Immature natural killer cell (primary cell): ENCODE measurements around the gene SESN3. TPM values are rescaled to one million over a fixed set of nuclear protein-coding genes. Genes with fewer than 3 reads are reported as not detected.

ENCODE experiments used
- DNase-seq, 3 donors: peaks; one replicate each; pipeline ENCODE4 v3.0.0; 2022; ENCODE audit warnings: mixed read lengths in 1 of 3
- H3K27ac Mint-ChIP-seq, 6 donors: one replicate each; pipeline ENCODE4 v1.8.0; 2020; ENCODE audit warnings: mixed read lengths in 6 of 6, mild to moderate bottlenecking in 5 of 6, inconsistent platforms in 4 of 6, moderate library complexity in 3 of 6
- H3K27me3 Mint-ChIP-seq, 3 donors: one replicate each; pipeline ENCODE4 v1.8.0; 2020 to 2021; ENCODE audit warnings: low read depth in 3 of 3, mild to moderate bottlenecking in 3 of 3, mixed read lengths in 3 of 3, moderate library complexity in 3 of 3, inconsistent platforms in 1 of 3
- H3K36me3 Mint-ChIP-seq, 3 donors: one replicate each; pipeline ENCODE4 v1.8.0; 2020; ENCODE audit warnings: mixed read lengths in 3 of 3, inconsistent platforms in 2 of 3, mild to moderate bottlenecking in 2 of 3
- H3K4me1 Mint-ChIP-seq, 2 donors: one replicate each; pipeline ENCODE4 v1.8.0; 2020; ENCODE audit warnings: inconsistent platforms in 2 of 2, mild to moderate bottlenecking in 2 of 2, mixed read lengths in 2 of 2, moderate library complexity in 1 of 2
- H3K4me3 Mint-ChIP-seq, 5 donors: one replicate each; pipeline ENCODE4 v1.8.0; 2020; ENCODE audit warnings: mild to moderate bottlenecking in 5 of 5, mixed read lengths in 5 of 5, inconsistent platforms in 3 of 5, moderate library complexity in 3 of 5
- H3K9me3 Mint-ChIP-seq, 6 donors: one replicate each; pipeline ENCODE4 v1.8.0; 2020; ENCODE audit warnings: mild to moderate bottlenecking in 6 of 6, mixed read lengths in 6 of 6, inconsistent platforms in 4 of 6, moderate library complexity in 3 of 6
- polyA plus RNA-seq, 3 donors: library from polyadenylated mRNA; unstranded; fragments of 300-500 nt; fragmentation: Illumina TruSeq; gene quantifications; one replicate each; pipeline ENCODE4 v1.2.3, GENCODE V29; 2021

The SESN3 gene
- polyA plus RNA-seq, 3 donors from 2014 or later, result 0.29 to 0.45 (median 0.33) TPM

- peaks cover 0 to 2% (median 0%) of the 10 kb centered on the region in 3 donors for H3K27me3 Mint-ChIP-seq
- DNase-seq, result no peak
- no peak overlapping the region for H3K27ac Mint-ChIP-seq
- peaks cover 0 to 2% of the 10 kb centered on the region in 2 donors for H3K4me1 Mint-ChIP-seq
- H3K4me3 Mint-ChIP-seq, result no peak overlapping the region
- no peaks in the 10 kb centered on the region for H3K9me3 Mint-ChIP-seq
- H3K36me3 Mint-ChIP-seq, result peaks cover 5 to 18% (median 15%) of the 10 kb centered on the region in 3 donors
These were observed 96.5 kb downstream of the SESN3 start for GRCh38 chr11:95134491-95134890.

GRCh38 chr11:95132956-95133355 is 98.0 kb downstream of the SESN3 start:
- no peaks in the 10 kb centered on the region for H3K27me3 Mint-ChIP-seq
- H3K27ac Mint-ChIP-seq, result no peak overlapping the region
- peaks cover 8 to 28% (median 18%) of the 10 kb centered on the region in 3 donors for H3K36me3 Mint-ChIP-seq
- no peak for DNase-seq
- no peak overlapping the region for H3K4me3 Mint-ChIP-seq
- no peaks in the 10 kb centered on the region for H3K9me3 Mint-ChIP-seq
- H3K4me1 Mint-ChIP-seq, result peaks cover 0 to 2% of the 10 kb centered on the region in 2 donors

- Mint-ChIP-seq H3K36me3 (peaks cover 8 to 28% (median 22%) of the 10 kb centered on the region in 3 donors), H3K27ac (no peak overlapping the region), H3K4me1 (peaks cover 0 to 2% of the 10 kb centered on the region in 2 donors), H3K4me3 (no peak overlapping the region), H3K27me3 (peaks cover 0 to 4% (median 0%) of the 10 kb centered on the region in 3 donors), H3K9me3 (no peaks in the 10 kb centered on the region)
- DNase-seq, result no peak
These were observed 102.4 kb downstream of the SESN3 start for GRCh38 chr11:95128602-95129001.

- no peak for DNase-seq
- Mint-ChIP-seq H3K4me1 (no peaks in the 10 kb centered on the region), H3K27me3 (peaks cover 0 to 4% (median 0%) of the 10 kb centered on the region in 3 donors), H3K27ac (no peak overlapping the region), H3K36me3 (peaks cover 2 to 6% (median 4%) of the 10 kb centered on the region in 3 donors), H3K9me3 (no peaks in the 10 kb centered on the region), H3K4me3 (no peak overlapping the region)
These were observed 107.4 kb downstream of the SESN3 start for GRCh38 chr11:95123556-95123955.

- Mint-ChIP-seq H3K9me3 (no peaks in the 10 kb centered on the region), H3K4me1 (peaks cover 0 to 6% of the 10 kb centered on the region in 2 donors), H3K27me3 (peaks cover 0 to 1% (median 0%) of the 10 kb centered on the region in 3 donors), H3K27ac (no peak overlapping the region), H3K4me3 (no peak overlapping the region), H3K36me3 (peaks cover 0 to 8% (median 0%) of the 10 kb centered on the region in 3 donors)
- no peak for DNase-seq
These were observed 109.3 kb downstream of the SESN3 start for GRCh38 chr11:95121698-95122097.

GRCh38 chr11:95119361-95120060 is 111.5 kb downstream of the SESN3 start:
- no peaks in the 10 kb centered on the region for H3K27me3 Mint-ChIP-seq

GRCh38 chr11:95115597-95115996 is 115.4 kb downstream of the SESN3 start:
- peaks cover 0 to 11% (median 0%) of the 10 kb centered on the region in 3 donors for H3K36me3 Mint-ChIP-seq
- H3K27ac Mint-ChIP-seq, result no peak overlapping the region
- H3K27me3 Mint-ChIP-seq, result no peaks in the 10 kb centered on the region
- H3K4me1 Mint-ChIP-seq, result peaks cover 5 to 14% of the 10 kb centered on the region in 2 donors
- no peaks in the 10 kb centered on the region for H3K9me3 Mint-ChIP-seq
- no peak overlapping the region for H3K4me3 Mint-ChIP-seq
- no peak for DNase-seq

More at GRCh38 chr11:95119361-95120060, 111.5 kb downstream of the SESN3 start:
- no peak for DNase-seq
- H3K4me1 Mint-ChIP-seq, result peaks cover 0 to 6% of the 10 kb centered on the region in 2 donors
- H3K27ac Mint-ChIP-seq, result no peak overlapping the region
- H3K4me3 Mint-ChIP-seq, result no peak overlapping the region
- H3K9me3 Mint-ChIP-seq, result no peaks in the 10 kb centered on the region
- peaks cover 0 to 5% (median 0%) of the 10 kb centered on the region in 3 donors for H3K36me3 Mint-ChIP-seq

Other genes with a start within 250 kb of the SESN3 start
- gene KDM4E, start 205.9 kb downstream of the SESN3 start, polyA plus RNA-seq, result not detected
- not detected for gene KDM4F, start 181.8 kb downstream of the SESN3 start, polyA plus RNA-seq
- 10 to 100 TPM; 76.2 to 92.4 (median 82.6) TPM for gene SRSF8, start 164.3 kb downstream of the SESN3 start, polyA plus RNA-seq
- 10 to 100 TPM; 12.6 to 17.2 (median 15.1) TPM for gene ENDOD1, start 141.4 kb downstream of the SESN3 start, polyA plus RNA-seq